Natural killer cell treated with Interleukin-12 subunit alpha and Interleukin-12 subunit beta and Interleukin-15 and Interleukin-18, amount 100 ng/mL, for 72 hours (primary cell): ENCODE measurements around the gene MAPKAPK5. TPM values are rescaled to one million over a fixed set of nuclear protein-coding genes. Genes with fewer than 3 reads are reported as not detected.

Experiments
- ATAC-seq, 2 donors: fragments of 150-1000 bp; cut with Tn5 transposase in 1 of 2; sonication (Bioruptor Pico), chemical (Tn5 transposase) in 1 of 2; 2 replicates each; pipeline ENCODE4 v1.10.0; 2021
- DNase-seq: peaks from one replicate; pipeline ENCODE4 v3.0.0; 2022; ENCODE audit warnings: low spot score
- H3K27ac Mint-ChIP-seq, 2 donors: 1 replicate in 1 of 2; 2 replicates in 1 of 2; pipeline ENCODE4 v1.8.0; 2022; ENCODE audit warnings: mixed read lengths in 2 of 2, mild to moderate bottlenecking in 1 of 2, moderate library complexity in 1 of 2
- H3K27me3 Mint-ChIP-seq, 2 donors: 1 replicate in 1 of 2; 2 replicates in 1 of 2; pipeline ENCODE4 v1.8.0; 2022; ENCODE audit warnings: mixed read lengths in 2 of 2
- H3K36me3 Mint-ChIP-seq: one replicate; pipeline ENCODE4 v1.8.0; 2022; ENCODE audit warnings: mixed read lengths
- H3K4me1 Mint-ChIP-seq, 2 donors: 1 replicate in 1 of 2; 2 replicates in 1 of 2; pipeline ENCODE4 v1.8.0; 2022; ENCODE audit warnings: low read depth in 2 of 2, mixed read lengths in 2 of 2, mild to moderate bottlenecking in 1 of 2
- H3K4me3 Mint-ChIP-seq: one replicate; pipeline ENCODE4 v1.8.0; 2022; ENCODE audit warnings: mixed read lengths
- H3K9me3 Mint-ChIP-seq: 2 replicates; pipeline ENCODE4 v1.8.0; 2022; ENCODE audit warnings: mixed read lengths
- total RNA-seq, 2 donors: library from RNA; stranded (reverse); gene quantifications; one replicate each; pipeline ENCODE4 v1.2.3, GENCODE V29; 2022

The MAPKAPK5 gene
- total RNA-seq, 2 donors from 2014 or later = 64.3 to 84.2 TPM

DNA sequence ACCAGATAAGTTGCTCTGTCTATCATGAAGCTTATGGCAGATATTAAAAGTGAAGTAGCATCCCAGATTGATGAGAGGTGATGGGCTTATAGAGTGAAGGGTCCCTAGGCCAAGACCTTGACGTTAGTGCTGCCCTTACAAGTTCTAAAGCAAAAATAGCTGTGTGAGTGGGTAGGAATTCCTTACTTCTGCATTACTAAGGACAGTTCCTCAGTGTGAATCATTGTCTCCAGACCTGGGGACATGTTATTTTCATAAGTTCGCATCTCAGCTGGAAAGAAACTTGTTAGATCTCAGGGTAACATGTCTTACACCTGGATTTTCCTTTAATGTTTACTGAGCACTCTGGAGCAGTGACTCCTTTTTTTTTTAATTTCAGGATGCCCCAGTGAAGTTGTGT is 28.7 kb downstream of the MAPKAPK5 start:
- Mint-ChIP-seq H3K27ac (no peak overlapping the region), H3K4me1 (peaks cover 0 to 6% of the 10 kb centered on the region in 2 donors), H3K4me3 (no peak overlapping the region), H3K9me3 (no peaks in the 10 kb centered on the region), H3K27me3 (no peaks in the 10 kb centered on the region), H3K36me3 (peaks cover 33% of the 10 kb centered on the region)
- ATAC-seq = no peak
- DNase-seq = no peak

DNA sequence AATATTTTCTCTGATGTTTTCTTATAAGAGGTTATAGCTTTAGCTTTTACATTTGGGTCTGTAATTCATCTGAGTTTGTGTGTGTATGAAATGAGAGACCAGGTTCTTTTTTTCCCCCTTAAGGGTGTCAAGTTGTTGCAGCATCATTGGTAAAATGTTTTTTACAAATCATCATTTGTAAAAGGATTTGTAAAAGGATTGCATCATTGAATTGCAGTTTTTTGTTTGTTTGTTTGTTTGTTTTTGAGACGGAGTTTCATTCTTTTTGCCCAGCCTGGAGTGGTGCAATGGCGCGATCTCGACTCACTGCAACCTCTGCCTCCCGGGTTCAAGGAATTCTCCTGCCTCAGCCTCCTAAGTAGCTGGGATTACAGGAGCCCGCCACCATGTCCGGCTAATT is 31.1 kb downstream of the MAPKAPK5 start:
- Mint-ChIP-seq H3K36me3 (peaks cover 26% of the 10 kb centered on the region), H3K27me3 (no peaks in the 10 kb centered on the region), H3K27ac (no peak overlapping the region), H3K9me3 (no peaks in the 10 kb centered on the region), H3K4me1 (no peaks in the 10 kb centered on the region), H3K4me3 (no peak overlapping the region)
- ATAC-seq (no peak), DNase-seq (no peak)

DNA sequence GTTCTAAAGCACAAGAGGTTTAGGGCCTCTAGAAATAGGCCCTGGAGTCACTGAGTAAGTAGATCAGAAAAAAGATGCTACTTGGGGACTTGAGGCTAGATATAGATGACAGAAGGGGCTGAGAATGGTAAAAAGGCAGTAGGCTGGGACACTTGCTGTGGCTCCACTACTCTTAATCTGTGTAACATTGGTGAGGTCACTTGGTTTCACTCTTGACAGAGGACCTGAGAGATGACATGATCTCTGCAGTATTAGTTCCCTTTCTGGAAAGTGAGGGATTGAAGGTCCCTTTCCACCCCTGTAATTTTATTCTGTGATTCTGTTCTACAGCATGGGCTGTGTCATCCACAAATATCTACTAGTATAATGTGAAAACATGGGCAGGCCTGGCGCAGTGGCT is 39.7 kb downstream of the MAPKAPK5 start:
- no peak for DNase-seq
- Mint-ChIP-seq H3K27ac (no peak overlapping the region), H3K4me3 (no peak overlapping the region), H3K27me3 (no peaks in the 10 kb centered on the region), H3K36me3 (peaks cover 18% of the 10 kb centered on the region), H3K9me3 (no peaks in the 10 kb centered on the region), H3K4me1 (no peaks in the 10 kb centered on the region)
- no peak for ATAC-seq

DNA sequence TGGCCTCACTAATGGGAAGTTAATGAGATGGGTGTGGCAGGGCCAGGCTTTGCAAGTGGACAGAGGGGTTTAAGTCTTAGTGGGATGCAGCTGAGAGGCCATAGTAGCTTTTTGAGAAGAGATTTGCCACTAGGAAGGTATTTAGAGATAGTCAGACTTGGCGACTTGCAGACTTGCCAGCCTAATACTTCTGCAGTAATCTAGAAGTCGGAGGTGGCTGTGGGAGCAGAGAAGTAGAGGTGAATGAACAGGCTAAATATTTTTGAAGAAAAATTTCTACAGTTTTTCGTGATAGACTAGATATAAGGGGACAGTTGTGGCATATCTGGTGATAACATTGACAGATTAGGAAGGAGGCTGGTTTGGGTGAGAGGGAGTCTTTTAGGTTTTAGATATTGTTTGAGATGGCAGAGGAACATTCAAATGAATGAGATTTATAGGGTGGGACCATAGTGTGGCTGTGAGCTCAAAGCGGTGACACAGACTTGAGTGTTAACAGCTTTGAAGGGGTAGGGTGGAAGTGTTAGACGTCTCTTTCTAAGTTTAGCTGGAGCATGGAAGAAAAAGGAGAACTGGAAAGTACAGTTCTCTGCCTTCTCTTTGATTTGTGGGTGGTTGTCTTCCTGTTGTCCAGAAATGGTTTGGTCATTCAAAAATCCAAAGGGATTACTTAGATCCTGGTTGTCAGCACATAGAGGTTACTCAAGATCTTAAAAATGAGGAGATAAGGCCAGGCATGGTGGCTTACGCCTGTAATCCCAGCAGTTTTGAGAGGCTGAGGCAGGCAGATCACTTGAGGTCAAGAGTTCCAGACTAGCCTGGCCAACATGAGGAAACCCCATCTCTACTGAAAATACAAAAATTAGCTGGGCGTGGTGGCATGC is 44.9 kb downstream of the MAPKAPK5 start:
- ATAC-seq = no peak
- Mint-ChIP-seq H3K27me3 (no peaks in the 10 kb centered on the region), H3K4me1 (no peaks in the 10 kb centered on the region), H3K27ac (no peak overlapping the region), H3K4me3 (no peak overlapping the region), H3K36me3 (peaks cover 18% of the 10 kb centered on the region), H3K9me3 (no peaks in the 10 kb centered on the region)
- no peak for DNase-seq

DNA sequence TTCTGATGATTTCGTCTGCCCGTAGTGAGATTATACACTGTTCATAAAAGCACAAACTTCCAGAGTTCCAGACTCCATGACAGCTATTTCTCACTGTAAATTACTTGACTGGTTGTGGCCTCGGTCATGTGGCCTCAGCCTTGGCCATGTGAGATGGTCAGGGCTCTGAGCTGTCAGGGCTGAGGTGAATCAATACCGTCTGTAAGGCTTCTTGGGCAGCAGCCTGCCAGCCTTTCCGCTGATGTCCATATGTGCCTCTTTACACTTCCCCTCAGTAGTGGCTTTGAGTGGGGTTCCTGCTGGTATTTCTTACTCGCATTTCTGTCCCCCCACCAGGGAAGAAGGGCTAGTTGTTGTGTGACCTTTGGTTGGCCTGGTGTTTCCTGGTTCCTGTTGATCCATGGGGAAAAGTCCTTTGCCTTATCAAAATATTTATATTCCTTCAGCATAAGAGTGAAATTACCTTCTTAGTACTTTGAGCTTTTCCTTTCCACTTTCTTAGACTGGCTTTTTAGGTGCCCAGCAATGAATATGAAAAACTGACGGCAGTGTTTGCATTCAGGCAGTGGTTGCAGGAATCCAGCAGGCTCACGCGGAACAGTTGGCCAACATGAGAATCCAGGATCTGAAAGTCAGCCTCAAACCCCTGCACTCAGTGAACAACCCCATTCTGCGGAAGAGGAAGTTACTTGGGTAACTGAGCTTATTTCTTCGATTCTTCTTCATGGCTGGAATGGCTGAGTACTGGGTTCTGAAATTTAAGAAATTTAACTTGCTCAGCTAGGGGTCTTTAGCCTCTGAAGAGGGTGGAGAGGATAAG is 46.1 kb downstream of the MAPKAPK5 start:
- Mint-ChIP-seq H3K36me3 (peaks cover 28% of the 10 kb centered on the region), H3K4me1 (no peaks in the 10 kb centered on the region), H3K9me3 (no peaks in the 10 kb centered on the region), H3K4me3 (no peak overlapping the region), H3K27ac (no peak overlapping the region), H3K27me3 (no peaks in the 10 kb centered on the region)
- DNase-seq = no peak
- no peak for ATAC-seq

DNA sequence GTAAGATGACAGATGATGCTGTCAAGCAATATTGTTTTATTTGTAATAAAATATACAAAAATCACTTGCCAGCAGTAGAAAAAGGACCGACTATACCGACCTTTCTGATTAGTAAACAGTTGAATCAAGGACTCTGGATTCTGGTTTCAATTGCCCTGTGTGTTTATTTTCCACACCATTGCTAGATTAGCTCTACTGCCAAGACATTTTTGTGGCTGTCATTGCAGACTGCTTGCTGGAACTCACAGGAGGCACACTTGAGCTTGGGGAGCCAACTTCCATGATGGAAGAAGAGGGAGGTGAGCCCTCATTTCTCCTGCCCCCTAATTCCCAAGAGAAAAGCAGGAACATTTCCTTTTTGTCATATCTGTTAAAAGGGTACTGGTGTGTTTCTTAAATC is 51.3 kb downstream of the MAPKAPK5 start:
- Mint-ChIP-seq H3K4me3 (no peak overlapping the region), H3K27ac (no peak overlapping the region), H3K9me3 (no peaks in the 10 kb centered on the region), H3K4me1 (no peaks in the 10 kb centered on the region), H3K36me3 (peaks cover 19% of the 10 kb centered on the region), H3K27me3 (no peaks in the 10 kb centered on the region)
- ATAC-seq = no peak
- no peak for DNase-seq

DNA sequence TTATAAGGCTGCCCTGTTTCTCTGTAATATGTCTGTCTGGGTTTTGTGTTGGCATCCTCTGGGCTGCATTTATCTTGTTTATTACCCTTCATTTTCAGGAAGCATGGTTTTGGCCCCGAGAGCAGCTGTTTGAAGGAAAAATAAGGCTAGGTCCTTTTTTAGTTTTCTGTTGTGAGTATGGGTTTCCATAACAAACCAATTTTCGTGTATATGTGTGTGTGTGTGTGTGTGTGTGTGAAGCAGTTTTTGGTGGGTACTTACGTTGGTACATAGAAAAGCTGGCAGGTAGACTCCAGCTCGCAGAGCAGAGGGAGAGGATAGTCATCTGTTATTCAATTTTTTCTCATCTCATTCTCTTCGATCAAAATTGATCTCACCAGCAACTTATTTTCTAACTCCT is 52.5 kb downstream of the MAPKAPK5 start:
- DNase-seq (no peak), ATAC-seq (no peak)
- Mint-ChIP-seq H3K27ac (no peak overlapping the region), H3K36me3 (peaks cover 19% of the 10 kb centered on the region), H3K27me3 (no peaks in the 10 kb centered on the region), H3K4me3 (no peak overlapping the region), H3K4me1 (no peaks in the 10 kb centered on the region), H3K9me3 (no peaks in the 10 kb centered on the region)

DNA sequence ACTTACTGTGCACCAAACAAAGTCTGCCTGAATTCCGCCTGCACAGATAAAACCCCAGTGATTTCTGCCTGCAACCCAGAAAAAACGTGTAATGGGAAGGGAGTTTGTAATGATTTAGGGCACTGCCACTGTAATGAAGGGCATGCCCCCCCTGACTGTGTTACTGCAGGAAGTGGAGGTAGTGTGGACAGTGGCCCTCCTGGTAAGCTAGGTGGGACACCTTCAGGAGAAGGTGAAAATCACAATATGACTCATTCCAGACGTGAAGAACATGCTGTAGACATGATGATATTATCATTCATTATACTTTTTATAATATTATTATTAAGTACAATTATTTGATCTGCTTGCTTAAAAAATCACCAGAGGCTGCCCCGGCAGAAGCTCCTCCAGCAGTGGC is 59.2 kb downstream of the MAPKAPK5 start:
- peaks cover 7% of the 10 kb centered on the region for H3K36me3 Mint-ChIP-seq
- H3K9me3 Mint-ChIP-seq = peaks cover under 1% of the 10 kb centered on the region
- H3K4me1 Mint-ChIP-seq = peaks cover 0 to 3% of the 10 kb centered on the region in 2 donors
- no peak for DNase-seq
- no peaks in the 10 kb centered on the region for H3K27me3 Mint-ChIP-seq
- H3K27ac Mint-ChIP-seq = peak overlapping the region in 1 of 2 donors; percentile 82
- no peak overlapping the region for H3K4me3 Mint-ChIP-seq
- no peak for ATAC-seq

DNA sequence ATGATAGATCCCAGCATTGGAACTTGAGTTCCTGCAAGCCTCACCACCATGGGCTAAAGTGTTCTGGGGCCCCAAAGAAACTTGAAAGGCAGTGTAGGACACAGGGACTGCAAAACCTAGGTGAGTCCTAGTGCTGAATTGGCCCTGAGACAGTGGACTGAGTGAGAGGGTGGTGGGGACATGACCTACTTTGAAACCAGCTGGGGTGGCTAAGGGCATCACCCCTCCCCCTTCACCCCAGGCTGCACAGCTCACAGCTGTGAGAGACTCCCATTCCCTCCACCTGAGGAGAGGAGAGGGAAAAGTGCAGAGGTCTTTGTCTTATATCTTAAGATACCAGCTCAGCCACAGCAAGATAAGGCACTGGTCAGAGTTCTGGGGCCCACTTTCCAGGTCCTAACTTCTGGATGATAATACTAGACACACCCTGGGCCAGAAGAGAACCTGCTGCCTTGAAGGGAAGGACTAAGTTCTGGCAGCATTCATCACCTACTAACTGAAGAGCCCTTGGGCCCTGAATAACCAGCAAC is 62.5 kb downstream of the MAPKAPK5 start:
- H3K9me3 Mint-ChIP-seq = peaks cover 8% of the 10 kb centered on the region
- ATAC-seq (no peak), DNase-seq (no peak)
- no peak overlapping the region for H3K4me3 Mint-ChIP-seq
- peaks cover 0 to 6% of the 10 kb centered on the region in 2 donors for H3K4me1 Mint-ChIP-seq
- H3K27me3 Mint-ChIP-seq = no peaks in the 10 kb centered on the region
- H3K36me3 Mint-ChIP-seq = peaks cover 31% of the 10 kb centered on the region
- H3K27ac Mint-ChIP-seq = no peak overlapping the region

DNA sequence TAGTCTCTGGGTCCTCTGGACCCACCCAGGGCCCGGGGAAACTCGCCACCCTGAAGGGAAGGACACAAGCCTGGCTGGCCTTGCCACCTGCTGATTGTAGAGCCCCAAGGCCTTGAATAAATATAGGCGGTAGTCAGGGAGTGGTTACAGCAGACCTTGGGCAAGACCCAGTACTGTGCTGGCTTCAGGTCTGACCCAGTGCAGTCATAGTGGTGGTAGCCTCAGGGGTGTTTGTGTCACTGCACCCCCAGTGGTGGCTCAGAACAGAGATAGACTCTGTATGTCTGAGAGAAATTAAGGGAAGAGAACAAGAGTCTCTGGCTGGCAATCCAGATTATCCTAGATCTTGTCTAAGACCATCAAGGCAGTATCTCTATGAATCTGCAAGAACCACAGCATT is 63.5 kb downstream of the MAPKAPK5 start:
- Mint-ChIP-seq H3K4me3 (no peak overlapping the region), H3K9me3 (peaks cover 12% of the 10 kb centered on the region), H3K36me3 (peaks cover 31% of the 10 kb centered on the region), H3K4me1 (peaks cover 0 to 6% of the 10 kb centered on the region in 2 donors), H3K27me3 (no peaks in the 10 kb centered on the region), H3K27ac (no peak overlapping the region)
- DNase-seq (no peak), ATAC-seq (no peak)

DNA sequence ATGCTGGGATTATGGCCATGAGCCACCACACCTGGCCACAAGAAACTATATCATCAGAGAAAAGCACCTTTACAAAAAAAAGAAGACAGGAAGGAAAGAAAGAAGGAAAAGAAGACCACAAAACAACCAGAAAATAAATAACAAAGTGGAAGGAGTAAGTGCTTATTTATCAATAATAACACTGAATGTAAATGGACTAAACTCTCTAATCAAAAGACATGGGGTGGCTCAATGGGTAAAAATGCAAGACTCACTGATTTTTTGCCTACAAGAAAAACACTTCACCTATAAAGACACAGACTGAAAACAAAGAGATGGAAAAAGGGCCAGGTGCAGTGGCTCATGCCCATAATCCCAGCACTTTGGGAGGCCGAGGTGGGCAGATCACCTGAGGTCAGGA is 65.7 kb downstream of the MAPKAPK5 start:
- ATAC-seq (no peak), DNase-seq (no peak)
- Mint-ChIP-seq H3K27me3 (no peaks in the 10 kb centered on the region), H3K4me1 (peaks cover 0 to 3% of the 10 kb centered on the region in 2 donors), H3K9me3 (peaks cover 12% of the 10 kb centered on the region), H3K36me3 (peaks cover 31% of the 10 kb centered on the region), H3K27ac (no peak overlapping the region), H3K4me3 (no peak overlapping the region)

DNA sequence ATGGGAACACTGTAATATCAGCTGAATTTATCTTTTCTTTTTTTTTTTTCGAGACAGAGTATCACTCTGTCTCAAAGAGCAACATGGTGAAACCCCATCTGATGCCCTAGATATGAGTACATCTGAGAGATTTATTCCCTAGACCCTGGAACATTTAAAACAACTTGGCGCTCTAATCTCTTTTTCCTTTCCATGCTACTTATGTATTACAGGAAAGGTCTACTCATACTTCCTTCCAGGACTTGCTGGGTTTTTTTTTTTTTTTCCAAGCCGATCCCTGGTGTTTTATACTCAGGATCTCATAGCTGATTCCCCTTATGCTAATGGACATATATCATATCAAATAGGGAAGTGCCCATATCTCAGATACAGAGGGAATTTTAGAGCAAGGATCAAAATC is 83.1 kb downstream of the MAPKAPK5 start:
- Mint-ChIP-seq H3K4me3 (no peak overlapping the region), H3K36me3 (no peaks in the 10 kb centered on the region), H3K4me1 (no peaks in the 10 kb centered on the region), H3K9me3 (no peaks in the 10 kb centered on the region), H3K27ac (no peak overlapping the region), H3K27me3 (no peaks in the 10 kb centered on the region)
- no peak for ATAC-seq
- DNase-seq = no peak

DNA sequence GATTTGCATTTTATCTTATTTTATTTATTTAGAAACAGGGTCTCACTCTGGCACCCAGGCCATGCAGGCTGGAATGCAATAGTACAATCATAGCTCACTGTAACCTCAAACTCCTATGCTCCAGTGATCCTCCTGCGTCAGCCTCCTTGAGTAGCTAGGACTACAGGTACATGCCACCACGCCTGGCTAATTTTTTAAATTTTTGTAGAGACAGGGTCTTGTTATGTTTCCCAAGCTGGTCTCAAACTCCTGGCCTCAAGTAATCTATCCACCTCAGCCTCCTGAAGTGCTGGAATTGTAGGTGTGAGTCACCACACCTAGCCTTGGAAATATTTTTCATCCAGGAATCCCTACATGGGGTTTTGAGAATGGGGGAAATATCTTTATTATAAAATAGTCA is 84.6 kb downstream of the MAPKAPK5 start:
- H3K4me3 Mint-ChIP-seq = no peak overlapping the region
- H3K9me3 Mint-ChIP-seq = no peaks in the 10 kb centered on the region

DNA sequence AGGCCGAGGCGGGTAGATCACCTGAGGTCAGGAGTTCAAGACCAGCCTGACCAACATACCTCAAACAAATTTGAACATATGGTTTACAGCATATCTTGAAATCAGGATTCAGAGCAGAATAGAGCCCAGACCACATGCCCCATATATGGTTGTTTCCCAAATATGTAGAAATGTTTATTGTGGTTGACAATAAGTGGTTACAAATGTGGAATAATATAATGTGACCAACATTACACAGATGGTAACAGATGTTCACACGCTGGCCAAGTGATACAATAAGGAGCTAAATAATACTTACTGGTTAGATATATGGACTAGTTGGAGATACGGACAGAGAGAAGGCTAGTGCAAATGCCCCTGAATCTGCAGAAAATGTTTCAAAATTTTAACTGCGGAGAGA is 85.3 kb downstream of the MAPKAPK5 start:
- Mint-ChIP-seq H3K27ac (no peak overlapping the region), H3K36me3 (no peaks in the 10 kb centered on the region), H3K4me1 (no peaks in the 10 kb centered on the region), H3K9me3 (no peaks in the 10 kb centered on the region), H3K4me3 (no peak overlapping the region), H3K27me3 (no peaks in the 10 kb centered on the region)
- no peak for DNase-seq
- ATAC-seq = no peak

More for the DNA sequence above, 84.6 kb downstream of the MAPKAPK5 start:
- no peak overlapping the region for H3K27ac Mint-ChIP-seq
- no peaks in the 10 kb centered on the region for H3K27me3 Mint-ChIP-seq
- DNase-seq (no peak), ATAC-seq (no peak)
- H3K36me3 Mint-ChIP-seq = no peaks in the 10 kb centered on the region
- no peaks in the 10 kb centered on the region for H3K4me1 Mint-ChIP-seq
